IMR-90 (cell line): ENCODE measurements around the gene SOSTDC1. TPM values are rescaled to one million over a fixed set of nuclear protein-coding genes. Genes with fewer than 3 reads are reported as not detected.

Source experiments
- ATAC-seq: fragments of 200-7000 bp; cut with Tn5 transposase; 2 replicates; pipeline ENCODE4 v1.9.1; 2020; ENCODE audit warnings: low read depth, mild to moderate bottlenecking, moderate library complexity
- BruUV-seq: library from RNA; stranded (reverse); fragments of 400-500 nt; replicated peaks from 2 replicates; lab custom pipeline; 2021; lab: Mats Ljungman, UMichigan
- CTCF ChIA-PET: fragments of 300-600 bp; formaldehyde crosslinking; extraction: SDS; loops from one replicate; lab custom pipeline; 2021; ENCODE audit warnings: antibody characterized with exemption; lab: Yijun Ruan, JAX
- POLR2A ChIA-PET: fragments of 300-600 bp; sonication (Branson Sonifier 250); formaldehyde crosslinking; loops from one replicate; lab custom pipeline; 2022; ENCODE audit warnings: antibody characterized with exemption; ENCODE audit not compliant: unreplicated experiment; lab: Charles Lee
- DNase-seq: peaks from one replicate; pipeline ENCODE4 v3.0.0; 2013
- H2AFZ ChIP-seq: replicated peaks from 2 replicates; pipeline ENCODE3; 2013; ENCODE audit warnings: low read length, mild to moderate bottlenecking; ENCODE audit not compliant: poor library complexity
- H2AK5ac ChIP-seq: 2 replicates; pipeline ENCODE4 v1.6.1; 2013; ENCODE audit warnings: low read depth, low read length, inconsistent platforms
- H2AK9ac ChIP-seq: replicated peaks from 2 replicates; pipeline ENCODE3; 2013; ENCODE audit warnings: mild to moderate bottlenecking, low read depth, low read length, moderate library complexity; ENCODE audit not compliant: poor library complexity
- H2BK120ac ChIP-seq: 2 replicates; pipeline ENCODE4 v1.6.1; 2013; ENCODE audit warnings: low read depth, low read length, inconsistent platforms
- H2BK15ac ChIP-seq: 3 replicates; pipeline ENCODE4 v1.6.1; 2013; ENCODE audit warnings: low read depth, low read length, inconsistent platforms
- H2BK20ac ChIP-seq: 2 replicates; pipeline ENCODE4 v1.6.1; 2013; ENCODE audit warnings: low read depth, mild to moderate bottlenecking, inconsistent platforms, low read length, moderate library complexity
- H2BK5ac ChIP-seq: 2 replicates; pipeline ENCODE4 v1.6.1; 2013; ENCODE audit warnings: mild to moderate bottlenecking, low read depth, low read length, inconsistent platforms; ENCODE audit not compliant: poor library complexity, severe bottlenecking
- H3K14ac ChIP-seq: replicated peaks from 2 replicates; pipeline ENCODE4 v1.6.1; 2013; ENCODE audit warnings: low read depth, low read length, inconsistent platforms
- H3K18ac ChIP-seq: 2 replicates; pipeline ENCODE4 v1.6.1; 2013; ENCODE audit warnings: low read depth, low read length, control low read depth
- H3K23ac ChIP-seq: 2 replicates; pipeline ENCODE4 v1.6.1; 2013; ENCODE audit warnings: low read depth, low read length, inconsistent platforms
- H3K27ac ChIP-seq: 2 replicates; pipeline ENCODE4 v1.5.1; 2013; ENCODE audit warnings: mild to moderate bottlenecking, control low read depth, low read length; ENCODE audit not compliant: insufficient read depth
- H3K27me3 ChIP-seq: 2 replicates; pipeline ENCODE4 v1.6.1; 2013; ENCODE audit warnings: low read length; ENCODE audit not compliant: control insufficient read depth, insufficient read depth
- H3K36me3 ChIP-seq: 2 replicates; pipeline ENCODE4 v1.6.1; 2013; ENCODE audit warnings: low read length, mixed read lengths; ENCODE audit not compliant: control insufficient read depth, insufficient read depth
- H3K4ac ChIP-seq: 2 replicates; pipeline ENCODE4 v1.6.1; 2013; ENCODE audit warnings: low read depth, low read length, inconsistent platforms
- H3K4me1 ChIP-seq: 2 replicates; pipeline ENCODE4 v1.6.1; 2013; ENCODE audit warnings: low read length, mixed read lengths; ENCODE audit not compliant: control insufficient read depth, insufficient read depth
- H3K4me2 ChIP-seq: 2 replicates; pipeline ENCODE4 v1.6.1; 2013; ENCODE audit warnings: low read depth, mild to moderate bottlenecking, control low read depth, low read length, moderate library complexity
- H3K4me3 ChIP-seq: 2 replicates; pipeline ENCODE4 v1.5.1; 2013; ENCODE audit warnings: low read depth, mild to moderate bottlenecking, control low read depth, low read length, moderate library complexity; ENCODE audit not compliant: insufficient read depth
- H3K56ac ChIP-seq: 2 replicates; pipeline ENCODE4 v1.6.1; 2013; ENCODE audit warnings: low read length, inconsistent platforms; ENCODE audit not compliant: insufficient read depth; ENCODE audit errors: extremely low read depth
- H3K79me1 ChIP-seq, 2 experiments: 2 replicates each; pipeline ENCODE4 v1.6.1; 2013; ENCODE audit warnings: low read length in 2 of 2, inconsistent platforms in 1 of 2, low read depth in 1 of 2
- H3K9ac ChIP-seq: 2 replicates; pipeline ENCODE4 v1.6.1; 2013; ENCODE audit warnings: low read depth, low read length, control low read depth
- H3K9me1 ChIP-seq: 2 replicates; pipeline ENCODE4 v1.6.1; 2013; ENCODE audit warnings: low read length, inconsistent platforms; ENCODE audit not compliant: insufficient read depth
- H3K9me3 ChIP-seq: 2 replicates; pipeline ENCODE4 v1.6.1; 2013; ENCODE audit warnings: low read length; ENCODE audit not compliant: control insufficient read depth, insufficient read depth
- H4K20me1 ChIP-seq: 2 replicates; pipeline ENCODE4 v1.6.1; 2013; ENCODE audit warnings: low read length, inconsistent platforms; ENCODE audit not compliant: insufficient read depth
- H4K5ac ChIP-seq: 2 replicates; pipeline ENCODE4 v1.6.1; 2013; ENCODE audit warnings: mild to moderate bottlenecking, low read depth, low read length, control low read depth
- H4K8ac ChIP-seq, 2 experiments: 2 replicates each; pipeline ENCODE4 v1.6.1; 2013; ENCODE audit warnings: low read depth in 2 of 2, low read length in 2 of 2, control low read depth in 1 of 2, inconsistent platforms in 1 of 2
- H4K91ac ChIP-seq: 2 replicates; pipeline ENCODE4 v1.6.1; 2013; ENCODE audit warnings: low read depth, low read length, inconsistent platforms; ENCODE audit not compliant: insufficient read depth
- RFX5 ChIP-seq: IDR thresholded peaks from 2 replicates; pipeline ENCODE4 v1.8.0; 2012; ENCODE audit warnings: low read depth, mild to moderate bottlenecking, low read length, moderate library complexity
- SMC3 ChIP-seq: fragments of 150-350 bp; IDR thresholded peaks from 2 replicates; pipeline ENCODE4 v1.6.1; 2016; ENCODE audit warnings: low read depth, mild to moderate bottlenecking, antibody characterized with exemption, low read length, moderate library complexity
- WGBS, 2 experiments: methylation state at CpG; one replicate each; pipeline versions ENCODE4 v1.1.5 to v1.1.7; 2013; ENCODE audit warnings: missing lambda C conversion rate in 2 of 2; ENCODE audit not compliant: insufficient read length in 1 of 2; ENCODE audit errors: extremely low coverage in 2 of 2; 5-methylcytosine and 5-hydroxymethylcytosine counted together
- dilution Hi-C: fragments of 300-500 bp; cut with HindIII; formaldehyde crosslinking; loops from one replicate; pipeline ENCODE4 v1.14.3; 2018; ENCODE audit warnings: low sequenced_read_pairs; ENCODE audit not compliant: unreplicated experiment
- in situ Hi-C: fragments of 300-500 bp; cut with MboI; formaldehyde crosslinking; loops from 3 replicates; pipeline ENCODE4 v1.14.3; 2019; ENCODE audit warnings: low sequenced_read_pairs, inconsistent platforms, mixed read lengths
- intact Hi-C: fragments of 100-400 bp; cut with micrococcal nuclease; formaldehyde crosslinking; loops from 2 replicates; pipeline ENCODE4 v1.10.0; 2022
- polyA plus RNA-seq, 3 experiments: library from polyadenylated mRNA; depleted of rRNA; stranded (reverse); fragments of >200 nt; gene quantifications; 2 replicates each; pipeline ENCODE4 v1.2.3, GENCODE V29; 2012; ENCODE audit warnings: low replicate concordance in 1 of 3
- total RNA-seq: library from RNA; depleted of rRNA; stranded (reverse); fragments of >200 nt; gene quantifications from 2 replicates; pipeline ENCODE4 v1.2.3, GENCODE V29; 2012

SOSTDC1 gene
- total and polyA plus RNA-seq, 2 of the 4 experiments (the other 2 are of a cell fraction): 0.07 TPM; not detected in 1

DNA sequence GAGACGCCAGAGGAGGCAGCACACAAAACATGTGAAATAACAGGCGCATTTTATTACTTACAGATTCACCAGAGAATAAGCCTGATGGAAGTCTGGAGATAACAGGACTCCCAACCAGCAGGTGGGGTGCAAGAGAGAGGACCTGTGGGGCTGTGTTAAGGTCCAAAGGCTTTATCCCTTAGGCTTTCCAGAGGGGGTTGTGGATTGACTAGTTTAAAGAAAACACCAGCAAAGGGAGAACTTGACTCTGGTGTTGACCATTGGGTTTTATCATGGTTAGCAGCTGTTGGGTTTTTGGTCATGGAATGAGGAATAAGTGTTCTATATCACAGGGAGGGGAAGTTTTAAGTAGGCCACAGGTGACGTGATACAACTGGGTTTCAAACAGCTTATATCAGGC, 42.6 kb downstream of the SOSTDC1 start:
- peak overlapping the region; percentile 83 for H2BK20ac ChIP-seq

More for the DNA sequence above, 42.6 kb downstream of the SOSTDC1 start:
- H4K5ac ChIP-seq: peak overlapping the region; percentile 92
- no peak overlapping the region for H3K4me3 ChIP-seq
- TF ChIP-seq SMC3: no peak
- TF ChIP-seq RFX5: no peak
- peak overlapping the region; percentile 71 for H3K4ac ChIP-seq
- peak overlapping the region; percentile 53 for H2BK5ac ChIP-seq
- H4K91ac ChIP-seq: peak overlapping the region; percentile 70
- no TSS peak for BruUV-seq
- H3K9me1 ChIP-seq: peaks cover 8% of the 10 kb centered on the region
- no peak for ATAC-seq
- H2BK15ac ChIP-seq: peak overlapping the region; percentile 78; the same call in 2 of the 3 replicates
- H3K18ac ChIP-seq: peak overlapping the region; percentile 85
- no peaks in the 10 kb centered on the region for H3K36me3 ChIP-seq
- no CpG with 5 or more reads among the region's 3 CpGs for WGBS, 2 experiments
- H3K27me3 ChIP-seq: no peaks in the 10 kb centered on the region
- H3K27ac ChIP-seq: peak overlapping the region; percentile 43; the same call in 1 of the 2 replicates
- H2BK120ac ChIP-seq: peak overlapping the region; percentile 86
- H3K9ac ChIP-seq: no peak overlapping the region
- intact Hi-C loops: loop anchor here (10.0 kb wide), 1 partner anchor 492 kb away; no protein-coding TSS in a partner anchor
- peak overlapping the region; percentile 10; the same call in 1 of the 2 replicates for H3K14ac ChIP-seq
- DNase-seq: no peak
- H3K4me2 ChIP-seq: no peak overlapping the region
- H2AK9ac ChIP-seq: no peak overlapping the region
- peak overlapping the region; percentile 52; the same call in 1 of the 2 replicates for H3K23ac ChIP-seq
- peaks cover 0 to 8% of the 10 kb centered on the region in 2 experiments; a peak in 2 of 4 replicates for H3K79me1 ChIP-seq
- in situ Hi-C loops: no loop called here
- H4K8ac ChIP-seq: peak overlapping the region in 1 of 2 experiments; percentile 54; a peak in 2 of 4 replicates
- H2AK5ac ChIP-seq: peak overlapping the region; percentile 1; the same call in 1 of the 2 replicates
- POLR2A ChIA-PET: no interaction called here
- dilution Hi-C loops: no loop called here
- no peaks in the 10 kb centered on the region for H3K9me3 ChIP-seq
- peaks cover 11% of the 10 kb centered on the region for H3K4me1 ChIP-seq
- CTCF ChIA-PET: no interaction called here
- H2AFZ ChIP-seq: no peak overlapping the region
- no peaks in the 10 kb centered on the region for H4K20me1 ChIP-seq
- H3K56ac ChIP-seq: no peak overlapping the region
